GM19351 (cell line): ENCODE results near the gene ISCU.
A peak's percentile ranks its signal among the peaks of the same experiment; 100 is the strongest.
"Not testable (repeated sequence)": the region's sequence is repeated elsewhere in the genome, so short reads cannot be mapped to it uniquely, and the experiment has no call there.

Experiments used
- ATAC-seq: cut with Tn5 transposase; IDR thresholded peaks from one replicate; pipeline ENCODE4 v1.9.1; 2021; ENCODE audit warnings: mild to moderate bottlenecking, moderate library complexity; ENCODE audit not compliant: unreplicated experiment

Gene ISCU

DNA sequence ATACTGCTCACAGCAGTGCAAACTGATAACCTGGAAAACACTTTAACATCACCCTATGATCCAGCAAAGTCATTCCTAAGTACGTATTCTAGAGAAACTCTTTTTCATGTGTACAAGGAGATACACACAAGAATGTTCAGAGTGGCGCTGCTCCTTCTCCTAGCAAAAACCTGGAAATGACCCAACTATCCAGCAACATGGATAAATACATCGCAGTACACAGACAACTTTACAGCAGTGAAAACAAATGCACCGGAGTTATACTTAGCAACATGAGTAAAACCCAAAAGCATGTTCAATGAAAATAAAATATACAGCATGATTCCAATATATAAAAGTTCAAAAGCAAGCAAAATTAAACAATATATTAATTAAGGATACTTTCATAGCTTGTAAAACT is 20.1 kb upstream of the ISCU start:
- no peak for ATAC-seq

DNA sequence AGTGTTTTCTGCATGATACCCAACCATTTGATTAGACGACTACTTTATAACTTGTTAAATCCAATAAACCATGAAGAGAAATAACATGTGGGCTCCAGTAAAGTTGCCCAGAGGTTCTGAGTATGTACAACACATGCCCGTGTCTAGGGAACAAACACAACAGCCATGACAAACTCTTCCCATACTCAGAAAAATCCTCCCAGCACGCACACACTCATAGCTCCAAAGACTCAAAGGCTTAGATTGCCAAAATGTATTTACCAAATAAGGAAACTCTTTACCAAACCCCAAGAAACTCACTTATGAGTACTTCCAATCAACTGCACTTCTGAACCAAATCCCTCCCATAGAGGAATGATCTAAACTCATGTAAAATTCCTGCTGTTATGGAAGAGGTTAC is 18.7 kb upstream of the ISCU start:
- ATAC-seq: no peak

DNA sequence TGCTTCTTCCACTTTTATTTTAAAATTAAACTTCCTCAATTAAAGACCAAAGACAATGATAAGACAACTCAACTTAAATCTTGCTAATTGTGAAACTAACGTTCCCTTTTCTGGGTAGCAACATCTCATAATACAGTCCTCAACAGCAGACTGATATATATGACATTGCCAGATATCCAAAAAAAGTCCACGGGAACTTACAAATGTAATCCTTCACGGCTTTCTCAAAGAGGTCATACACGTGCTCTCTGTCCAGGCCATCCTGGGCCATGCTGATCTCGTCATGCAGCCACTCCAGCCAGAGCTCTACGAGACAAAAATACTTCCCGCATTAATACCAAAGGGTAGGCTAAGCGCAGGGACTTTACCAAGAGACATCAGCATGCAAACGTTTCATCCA is 14.7 kb upstream of the ISCU start:
- no peak for ATAC-seq

DNA sequence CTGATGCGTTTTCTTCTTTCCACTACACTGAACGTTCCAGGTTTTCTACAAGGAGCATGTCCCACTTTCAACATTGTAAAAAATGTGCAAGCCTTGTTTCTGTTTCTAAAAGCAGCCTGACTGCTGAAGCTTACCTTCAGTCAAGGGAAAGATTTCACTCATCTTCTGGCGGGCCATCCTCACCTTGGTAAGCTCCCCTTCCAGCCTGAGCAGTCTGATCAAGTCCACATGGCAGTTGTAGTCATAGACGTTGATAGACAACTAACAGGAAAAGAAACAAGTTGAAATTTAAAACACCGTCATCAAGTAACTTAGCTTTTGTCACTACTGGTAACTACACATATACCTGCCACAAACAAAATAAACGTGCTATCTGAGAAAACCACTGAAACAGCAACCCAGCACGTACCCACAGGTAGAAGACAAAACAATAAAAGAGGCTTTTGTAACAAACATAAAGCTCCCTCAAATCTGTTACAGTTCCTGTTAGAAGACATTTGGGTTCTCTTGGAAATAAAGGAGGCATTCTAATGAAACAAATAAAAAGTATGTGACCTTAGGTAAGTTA is 13.4 kb upstream of the ISCU start:
- no peak for ATAC-seq

DNA sequence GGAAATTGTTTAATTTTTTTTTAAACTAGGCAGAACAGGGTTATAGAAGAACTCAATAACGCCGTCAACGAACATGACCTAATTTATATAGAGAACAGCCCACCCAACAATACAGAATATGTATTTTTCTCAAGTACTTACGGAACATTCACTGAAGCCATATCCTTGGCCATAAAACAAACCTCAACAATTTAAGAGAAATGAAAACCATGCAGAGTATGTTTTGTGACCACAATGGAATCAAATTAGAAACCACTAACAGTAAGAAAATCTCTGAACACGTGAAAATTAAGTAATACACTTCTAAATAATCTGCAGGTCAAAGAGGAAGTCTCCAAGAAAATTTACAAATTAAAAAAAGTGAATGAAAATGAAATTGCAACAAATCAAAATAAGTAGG is 10.9 kb upstream of the ISCU start:
- no peak for ATAC-seq

DNA sequence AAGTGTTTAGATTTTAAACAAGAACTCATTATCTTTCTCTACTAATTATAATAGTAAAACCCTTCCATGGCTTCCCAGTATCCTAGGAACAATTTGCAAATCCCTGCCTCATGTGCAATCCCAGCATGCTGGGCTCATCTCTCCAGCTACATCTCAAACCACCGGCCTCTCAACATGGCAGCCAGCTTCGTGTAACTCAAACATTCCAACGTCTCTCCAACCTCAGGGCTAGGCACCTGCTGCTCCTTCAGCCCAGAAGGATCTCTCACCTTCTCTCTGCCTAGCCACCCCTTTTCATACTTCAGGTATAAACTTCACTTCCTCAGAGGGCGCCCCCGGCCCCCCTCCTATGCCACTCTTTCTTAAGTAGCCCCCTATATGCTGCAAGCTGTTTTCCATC is 8.6 kb upstream of the ISCU start:
- no peak for ATAC-seq

DNA sequence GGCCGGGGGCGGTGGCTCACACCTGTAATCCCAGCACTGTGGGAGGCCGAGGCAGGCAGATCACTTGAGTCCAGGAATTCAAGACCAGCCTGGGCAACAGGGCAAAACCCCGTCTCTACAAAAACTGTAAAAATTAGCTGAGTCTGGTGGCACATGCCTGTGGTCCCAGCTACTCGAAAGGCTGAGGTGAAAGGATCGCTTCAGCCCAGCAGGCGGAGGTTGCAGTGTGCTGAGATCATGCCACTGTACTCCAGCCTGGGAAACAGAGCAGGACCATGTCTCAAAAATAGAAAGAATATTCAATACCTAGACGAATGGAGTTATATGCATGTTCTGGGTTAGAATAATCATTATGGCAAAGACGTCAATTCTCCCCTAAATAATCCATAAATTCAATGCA is 7.0 kb upstream of the ISCU start:
- not testable (repeated sequence) for ATAC-seq

DNA sequence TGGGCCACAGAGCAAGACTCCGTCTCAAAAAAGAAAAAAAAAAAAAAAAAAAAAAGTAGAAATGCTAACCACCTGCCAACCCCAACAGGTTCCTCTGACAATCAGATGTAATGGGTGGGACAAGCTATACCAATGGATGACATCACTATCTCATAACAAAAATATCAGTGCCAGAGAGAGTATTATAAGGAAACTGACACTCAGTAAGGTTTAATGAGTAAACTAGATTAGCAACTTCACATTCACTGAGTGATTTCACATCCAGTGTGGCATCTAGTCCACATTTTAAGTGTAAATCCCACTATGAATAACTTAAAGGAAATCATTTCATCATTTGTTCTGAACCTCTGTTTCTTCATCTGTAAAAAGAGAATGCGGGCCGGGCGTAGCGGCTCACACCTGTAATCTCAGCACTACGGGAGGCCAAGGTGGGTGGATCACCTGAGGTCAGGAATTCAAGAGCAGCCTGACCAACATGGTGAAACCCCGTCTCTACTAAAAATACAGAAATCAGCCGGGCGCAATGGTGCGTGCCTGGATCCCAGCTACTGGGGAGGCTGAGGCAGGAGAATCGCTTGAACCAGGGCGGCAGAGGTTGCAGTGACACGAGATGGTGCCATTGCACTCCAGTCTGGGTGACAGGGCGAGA is 3.3 kb upstream of the ISCU start:
- ATAC-seq: no peak

DNA sequence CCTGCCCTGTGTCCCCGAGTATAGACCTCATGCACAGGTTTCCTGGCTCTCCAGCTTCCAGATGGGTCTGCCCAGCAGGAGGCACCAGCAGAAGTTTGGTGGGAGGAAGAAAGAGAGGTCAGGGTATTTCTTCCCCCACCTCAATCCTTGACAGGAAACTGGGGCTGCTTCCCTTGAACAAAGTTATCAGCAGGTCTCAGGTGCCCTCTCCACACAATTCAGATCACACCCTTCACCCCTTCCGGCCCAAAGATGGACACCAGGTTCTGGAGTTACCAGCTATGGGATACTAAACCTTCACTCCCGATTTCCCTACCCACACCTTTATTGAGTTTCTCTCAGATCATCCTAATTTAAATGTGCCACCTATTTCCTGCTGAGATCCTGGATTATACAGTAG is 2.6 kb upstream of the ISCU start:
- ATAC-seq: no peak

DNA sequence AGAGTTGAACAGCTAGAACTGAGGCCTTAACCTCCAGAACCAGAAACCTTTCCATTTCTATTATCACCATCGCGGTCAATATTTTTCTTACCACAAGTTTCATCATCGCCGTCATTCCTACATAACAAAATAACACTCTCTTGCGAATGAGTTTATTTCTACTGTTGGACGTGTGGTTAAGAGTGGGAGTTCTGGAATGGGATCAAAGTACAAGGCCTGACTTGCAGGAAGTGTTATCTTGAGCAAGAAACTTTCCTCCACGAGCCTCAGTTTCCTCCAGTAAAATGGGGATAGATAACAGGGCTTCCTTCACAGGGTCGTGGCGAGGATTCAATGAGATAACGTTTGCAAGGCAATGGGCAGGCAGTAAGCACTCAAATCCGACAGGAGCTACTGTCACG is 2.1 kb upstream of the ISCU start:
- no peak for ATAC-seq

DNA sequence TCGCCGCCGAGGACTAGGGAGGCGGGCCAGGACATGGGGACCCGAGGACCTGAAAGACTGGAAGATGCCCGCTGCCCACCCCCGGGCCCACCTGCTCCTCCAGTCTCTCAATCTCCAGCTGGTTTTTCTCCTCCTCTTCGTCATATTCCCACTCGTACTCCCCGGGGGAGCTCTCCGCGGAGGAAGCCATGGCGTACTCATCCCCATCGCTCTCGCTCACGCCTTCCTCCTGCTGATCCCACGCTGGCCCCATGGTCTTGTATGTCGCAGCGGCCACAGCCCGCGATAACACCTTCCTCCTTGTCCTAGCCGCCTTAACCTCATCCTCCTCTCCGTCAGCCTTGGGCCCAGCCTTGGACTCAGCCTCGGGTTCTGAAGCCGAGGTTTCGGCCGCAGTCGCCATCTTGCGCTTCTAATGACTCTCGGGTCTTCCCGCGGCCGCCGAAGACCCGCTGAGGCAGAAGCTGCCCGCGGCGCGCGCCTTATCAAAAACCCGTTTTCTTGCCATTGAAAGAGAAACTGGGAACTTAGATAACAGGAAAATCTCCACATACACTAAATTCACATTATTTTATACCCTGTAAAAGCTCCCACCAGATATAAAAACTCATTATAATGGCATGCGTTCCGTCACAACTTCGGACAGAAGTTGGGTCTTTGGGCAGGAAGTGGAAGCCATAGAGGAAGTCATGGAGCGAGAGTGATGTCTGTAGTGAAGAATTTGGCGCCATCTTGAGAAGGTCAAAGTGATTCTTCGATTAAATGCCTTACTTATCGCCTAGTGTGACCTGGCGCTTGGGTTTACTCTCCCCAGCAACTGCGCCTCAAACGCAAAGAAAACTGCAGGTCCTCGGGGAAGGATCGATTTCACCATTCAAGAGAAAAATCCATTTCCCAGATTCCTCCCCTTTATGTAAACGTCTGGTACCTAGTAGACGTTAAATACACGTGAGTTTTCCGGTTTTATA is 1.4 kb upstream of the ISCU start, which contains the start of gene SART3:
Gene SART3 (minus strand): TSS at position 422 of the 968 bp plus-strand sequence. CDS start 19 bp downstream, at position 403.
- ATAC-seq: peak; percentile 39

DNA sequence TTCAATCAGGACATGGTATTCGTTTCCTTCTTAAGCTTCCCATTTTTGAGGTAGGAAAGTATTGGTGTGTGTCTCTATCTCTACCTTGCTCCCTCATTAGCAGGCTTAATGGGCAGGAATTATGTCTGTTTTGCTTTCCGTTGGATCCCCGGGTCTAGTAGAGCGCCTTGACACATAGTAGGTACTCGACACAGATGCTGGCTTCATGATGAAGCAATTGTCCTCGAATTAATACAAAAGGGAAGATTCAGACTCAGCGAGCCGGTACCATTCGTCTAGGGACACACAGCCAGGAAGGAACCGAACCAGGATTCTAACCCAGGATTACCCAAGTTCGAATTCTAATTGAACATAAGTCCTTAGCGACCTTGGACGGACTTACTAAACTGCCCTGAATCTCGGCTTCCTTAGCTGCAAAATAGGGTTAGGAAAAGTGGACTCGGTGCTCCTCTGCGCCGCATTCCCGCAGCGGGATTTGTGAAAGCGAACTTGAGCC is 496 bp upstream of the ISCU start:
- peak; percentile 6 for ATAC-seq

DNA sequence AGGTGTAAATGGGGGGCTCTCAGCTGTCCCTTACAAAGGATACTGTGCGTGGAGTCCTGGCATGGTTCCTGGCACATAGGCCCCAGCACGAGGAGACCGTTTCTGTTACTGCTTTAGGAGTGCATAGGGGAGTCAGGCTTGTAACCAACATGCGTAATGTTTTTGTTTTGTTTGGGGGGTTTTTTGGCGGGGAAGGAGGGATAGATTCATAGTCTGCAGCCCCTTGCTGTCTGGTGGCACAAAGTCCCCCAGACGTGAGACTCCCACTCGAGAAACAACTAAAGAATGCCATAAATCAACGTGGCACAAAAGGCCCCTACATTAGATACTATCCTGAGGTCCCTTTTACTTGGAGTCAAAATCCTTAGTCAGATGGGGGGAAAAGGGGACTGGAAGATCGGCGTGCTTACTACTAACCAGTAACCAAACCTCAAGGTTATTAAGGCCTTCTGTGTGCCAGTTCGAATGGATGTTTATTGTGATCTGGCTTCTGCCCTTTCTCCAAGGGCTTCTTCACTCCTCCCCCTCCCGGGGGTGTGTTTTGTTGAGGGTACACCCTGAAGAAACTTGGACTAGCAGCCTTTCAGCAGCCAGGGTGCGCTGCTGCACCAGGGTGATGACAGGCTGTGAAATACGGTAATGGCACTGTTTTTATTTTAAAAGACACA is 874 bp downstream of the ISCU start:
- peak; percentile 38 for ATAC-seq

DNA sequence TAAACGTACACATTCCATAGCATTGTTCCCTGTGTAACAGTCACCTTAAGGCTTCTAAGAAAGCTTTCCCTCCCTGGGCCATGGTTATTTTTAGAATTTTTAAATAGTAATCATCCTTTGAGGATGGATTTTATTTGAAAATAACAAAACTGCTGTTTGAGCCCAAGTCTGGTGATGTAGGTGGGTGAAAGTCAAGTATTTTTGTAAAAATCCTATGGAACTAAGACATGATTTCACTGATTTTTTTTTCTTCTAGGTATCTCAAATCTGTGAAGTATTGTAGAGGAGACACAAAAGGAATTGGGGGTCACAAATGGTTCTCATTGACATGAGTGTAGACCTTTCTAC is 1.4 kb downstream of the ISCU start:
- ATAC-seq: no peak

DNA sequence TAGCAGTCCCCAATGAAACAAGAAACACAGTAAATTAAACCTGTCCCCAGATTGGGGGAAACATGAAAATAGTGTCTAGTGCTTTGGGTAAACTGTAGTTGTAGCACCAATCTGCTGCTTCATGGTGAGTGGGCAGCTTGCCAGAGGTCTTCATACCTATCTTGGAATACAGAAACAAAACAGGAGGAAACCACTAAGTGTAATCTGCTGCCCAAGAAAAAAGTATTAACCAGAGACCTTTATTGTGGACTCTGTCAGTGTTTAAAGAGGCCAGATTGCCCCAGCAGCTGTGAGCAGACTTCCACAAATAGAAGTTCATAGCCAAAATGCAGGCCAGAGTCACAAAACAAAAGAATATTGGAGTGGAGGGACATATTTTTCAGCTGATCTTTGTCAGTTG is 2.3 kb downstream of the ISCU start:
- no peak for ATAC-seq

DNA sequence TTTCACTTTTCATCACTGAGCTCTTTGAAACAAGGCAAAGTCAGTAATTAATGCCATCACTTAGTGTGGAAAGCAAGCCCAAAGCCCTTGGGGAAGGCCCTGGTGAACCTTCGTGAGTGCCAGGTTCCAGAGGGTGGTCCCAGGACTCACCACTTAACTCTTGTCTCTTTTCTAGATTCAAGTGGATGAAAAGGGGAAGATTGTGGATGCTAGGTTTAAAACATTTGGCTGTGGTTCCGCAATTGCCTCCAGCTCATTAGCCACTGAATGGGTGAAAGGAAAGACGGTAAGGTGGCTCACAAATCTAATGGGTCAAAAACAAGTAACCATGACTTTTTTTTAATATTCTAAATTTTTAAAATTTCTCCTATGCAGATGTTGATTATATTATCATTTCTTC is 2.8 kb downstream of the ISCU start:
- ATAC-seq: no peak

DNA sequence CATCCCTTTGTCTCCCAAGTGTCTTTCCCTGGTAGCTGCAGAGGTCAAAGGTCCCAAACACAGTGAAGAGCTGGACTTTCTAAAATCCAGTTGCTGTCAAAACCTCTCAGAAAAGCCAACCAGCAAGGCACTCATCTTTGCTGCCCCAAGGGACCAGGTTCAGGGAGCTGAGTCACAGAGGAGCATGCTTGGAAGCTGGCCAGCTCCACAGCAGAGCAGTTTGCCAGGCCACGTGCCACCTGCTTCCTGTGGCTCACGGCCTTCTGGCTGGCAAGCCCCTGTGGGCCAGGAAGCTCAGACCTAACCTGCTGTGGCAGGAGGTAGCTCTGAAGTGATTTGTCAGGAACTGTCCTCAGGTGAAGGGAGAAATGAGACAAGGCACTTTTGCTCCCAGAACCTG is 3.6 kb downstream of the ISCU start:
- no peak for ATAC-seq

DNA sequence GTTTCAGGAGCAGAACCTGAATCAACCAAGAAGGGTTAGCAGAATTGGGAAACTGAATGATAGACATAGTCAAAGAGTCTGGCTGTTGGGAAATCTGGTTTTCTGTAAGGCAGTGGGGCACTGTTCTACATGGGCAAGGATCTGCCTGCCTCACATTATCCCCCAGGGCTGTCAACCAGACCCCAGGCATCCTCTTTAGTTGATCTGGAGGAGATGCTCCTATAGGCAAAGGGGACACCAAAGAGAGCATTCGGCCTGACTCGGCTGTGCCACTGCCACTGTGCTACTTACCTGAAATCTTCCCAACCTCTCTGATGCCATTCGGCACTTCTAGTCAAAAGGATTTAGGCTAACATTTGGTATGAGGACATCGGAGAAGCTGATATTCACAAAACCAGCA is 4.1 kb downstream of the ISCU start:
- no peak for ATAC-seq

DNA sequence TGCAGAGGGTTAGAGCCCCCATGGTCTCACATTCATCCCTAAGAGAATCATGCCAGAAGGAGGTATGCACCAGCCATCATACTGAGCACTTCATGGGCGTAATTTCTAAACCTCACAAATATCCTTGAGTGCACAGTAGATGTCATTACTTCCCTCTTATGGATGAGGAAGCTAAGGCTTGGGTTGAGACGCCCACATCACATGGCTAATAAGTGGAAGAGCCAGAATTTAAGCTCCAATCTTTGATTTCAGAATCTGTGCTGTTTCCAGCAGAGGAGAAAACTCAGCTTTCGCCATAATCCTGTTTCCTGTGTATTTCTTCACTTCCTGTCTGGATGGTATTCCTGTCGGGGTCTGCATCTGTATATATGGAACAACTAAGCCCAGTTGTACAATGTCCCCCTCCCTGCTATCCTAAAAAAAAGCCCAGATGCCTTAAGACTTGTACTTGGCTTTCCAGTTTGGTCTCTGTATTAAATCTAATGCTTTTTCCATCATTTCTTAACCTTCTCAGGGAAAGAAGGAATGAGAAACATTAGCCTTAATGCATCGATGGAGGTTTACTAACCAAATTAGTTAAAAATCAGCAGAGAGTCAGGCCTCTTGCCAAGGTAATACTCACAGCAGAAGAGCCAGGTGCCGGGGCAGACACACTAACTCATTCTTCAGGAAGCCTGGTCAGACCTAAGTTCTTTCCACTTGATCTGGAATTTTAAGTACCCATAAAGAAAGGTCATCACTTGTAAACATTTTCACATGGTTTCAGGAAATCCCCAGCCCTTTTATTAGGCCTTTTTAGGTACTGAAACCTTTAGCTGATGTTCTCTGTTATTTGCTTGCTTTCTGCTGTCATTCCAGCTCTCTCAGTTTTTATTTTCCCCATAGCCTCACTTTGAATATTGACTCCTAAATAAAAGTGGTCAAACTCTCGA is 5.3 kb downstream of the ISCU start:
- ATAC-seq: no peak
